22Rv1 (cell line): Measurements from ENCODE around the gene CXCL5.

ENCODE experiments used
- CTCF ChIP-seq: fragments of 450-650 bp; IDR thresholded peaks from 2 replicates; pipeline ENCODE4 v1.5.1; 2017; ENCODE audit warnings: mild to moderate bottlenecking
- ZFX ChIP-seq: fragments of 450-650 bp; IDR thresholded peaks from 2 replicates; pipeline ENCODE4 v1.6.1; 2017; ENCODE audit warnings: antibody characterized with exemption, borderline replicate concordance

GRCh38 chr4:73989031-73989430 lies 9.4 kb downstream of the CXCL5 start:
- TF ChIP-seq CTCF, result no peak
- TF ChIP-seq ZFX, result no peak
